GM18507 (cell line): Measurements from ENCODE around the gene SLC7A14.

ENCODE experiments used
- DNase-seq: peaks from one replicate; pipeline ENCODE4 v3.0.0; 2011; ENCODE audit warnings: low read depth; ENCODE audit not compliant: insufficient read length; ENCODE audit errors: extremely low spot score
- FAIRE-seq: peaks from 2 replicates; lab custom pipeline; 2011; peaks lifted over from hg19 to GRCh38; lab: Jason Lieb, UNC

SLC7A14 gene

DNA sequence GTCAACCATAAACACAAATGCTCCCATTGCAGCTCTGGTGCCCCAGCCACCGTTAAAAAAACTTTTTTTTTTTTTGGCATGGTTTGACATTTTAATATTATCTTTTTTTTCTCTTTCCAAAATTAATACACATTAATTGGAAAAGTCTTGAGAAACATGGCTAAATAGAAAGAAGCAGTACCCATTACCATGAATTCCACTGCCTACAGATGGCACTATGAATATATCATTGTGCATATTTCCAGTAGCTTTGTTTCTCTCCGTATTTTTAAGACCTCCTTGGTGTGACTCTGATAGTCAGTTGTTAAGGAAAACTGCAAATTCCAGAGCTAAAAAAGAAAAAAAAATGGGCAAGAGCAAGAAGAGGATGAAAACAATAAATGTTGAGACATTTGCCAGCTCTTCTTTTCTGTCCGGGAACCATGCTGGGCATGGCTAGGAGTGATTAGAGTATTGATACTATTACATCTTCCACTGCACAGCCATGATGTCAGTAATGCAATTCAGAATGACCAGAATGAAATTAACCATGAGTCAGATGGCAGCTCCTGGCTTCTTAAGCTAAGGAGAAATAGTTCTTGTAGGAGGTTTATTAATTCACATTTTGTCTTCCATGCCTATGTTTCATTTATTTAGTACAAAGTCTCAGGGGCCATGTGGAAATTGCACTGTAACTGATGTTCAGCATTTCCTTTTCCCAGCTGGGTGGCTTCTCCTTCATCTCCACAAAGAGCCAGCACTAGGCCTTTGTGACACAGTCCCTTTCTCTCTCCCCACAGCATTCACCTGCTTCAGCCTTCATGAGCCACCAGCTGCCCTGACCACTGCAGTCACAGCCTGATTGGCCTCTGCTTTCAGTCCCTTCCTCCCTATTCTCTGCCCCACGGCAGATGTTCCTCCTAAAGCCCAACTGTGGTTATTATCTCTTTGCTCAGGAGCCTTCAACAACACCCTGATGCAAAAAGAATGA is 31.8 kb downstream of the SLC7A14 start:
- FAIRE-seq (no peak), DNase-seq (no peak)

GRCh38 chr3:170551252-170551651 is 34.6 kb downstream of the SLC7A14 start:
- DNase-seq (no peak), FAIRE-seq (no peak)

DNA sequence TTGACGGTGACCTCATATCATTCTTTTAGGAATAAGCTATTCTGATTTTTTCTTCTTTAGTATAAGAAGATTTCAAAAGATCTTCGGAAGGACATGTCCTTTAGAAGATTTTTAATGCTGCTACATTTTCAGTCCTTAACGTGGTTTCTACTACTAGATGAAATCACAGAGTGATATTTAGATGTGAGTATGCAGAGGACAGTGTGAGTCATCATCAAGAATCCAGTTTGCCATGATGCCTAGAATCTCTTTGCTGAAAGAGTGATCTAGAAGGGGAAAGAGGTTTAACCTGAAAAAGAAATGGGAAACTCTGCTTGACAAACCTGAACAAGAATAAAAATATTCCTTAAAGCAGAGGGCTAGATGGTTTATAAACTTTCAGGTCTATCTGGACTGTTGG is 43.2 kb downstream of the SLC7A14 start:
- DNase-seq (no peak), FAIRE-seq (no peak)

- no peak for DNase-seq
- no peak for FAIRE-seq
These were observed 46.0 kb downstream of the SLC7A14 start for GRCh38 chr3:170539897-170540296.

GRCh38 chr3:170536712-170537111 is 49.2 kb downstream of the SLC7A14 start:
- DNase-seq: no peak
- FAIRE-seq: no peak

- FAIRE-seq: no peak
These were observed 51.6 kb downstream of the SLC7A14 start for GRCh38 chr3:170534227-170534626.

GRCh38 chr3:170532573-170532972 is 53.3 kb downstream of the SLC7A14 start:
- no peak for DNase-seq
- no peak for FAIRE-seq

More at GRCh38 chr3:170534227-170534626, 51.6 kb downstream of the SLC7A14 start:
- no peak for DNase-seq

- FAIRE-seq (no peak), DNase-seq (no peak)
These were observed 54.1 kb downstream of the SLC7A14 start for GRCh38 chr3:170531657-170532335.

- DNase-seq: no peak
- no peak for FAIRE-seq
These were observed 54.8 kb downstream of the SLC7A14 start for GRCh38 chr3:170531054-170531453.

GRCh38 chr3:170529912-170530311 is 56.0 kb downstream of the SLC7A14 start:
- DNase-seq: no peak
- FAIRE-seq: no peak

DNA sequence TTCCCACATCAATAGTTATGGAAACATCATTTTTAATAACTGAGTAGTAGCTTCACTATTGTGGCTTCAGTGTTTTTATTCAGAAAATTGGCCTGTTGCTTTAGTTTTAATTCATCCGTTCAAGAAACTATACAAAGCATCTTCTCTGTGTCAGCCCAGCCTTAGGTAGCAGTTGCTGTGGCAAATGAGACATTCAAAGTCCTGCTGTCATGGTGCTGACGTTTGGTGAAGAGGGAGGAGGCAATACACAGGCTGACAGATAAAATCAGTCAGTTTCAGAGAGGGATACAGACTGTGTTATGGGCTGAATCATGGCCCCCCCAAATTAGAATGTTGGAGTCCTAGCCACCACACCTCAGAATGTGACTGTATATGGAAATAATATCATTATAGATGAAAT is 56.5 kb downstream of the SLC7A14 start:
- no peak for FAIRE-seq
- DNase-seq: no peak

DNA sequence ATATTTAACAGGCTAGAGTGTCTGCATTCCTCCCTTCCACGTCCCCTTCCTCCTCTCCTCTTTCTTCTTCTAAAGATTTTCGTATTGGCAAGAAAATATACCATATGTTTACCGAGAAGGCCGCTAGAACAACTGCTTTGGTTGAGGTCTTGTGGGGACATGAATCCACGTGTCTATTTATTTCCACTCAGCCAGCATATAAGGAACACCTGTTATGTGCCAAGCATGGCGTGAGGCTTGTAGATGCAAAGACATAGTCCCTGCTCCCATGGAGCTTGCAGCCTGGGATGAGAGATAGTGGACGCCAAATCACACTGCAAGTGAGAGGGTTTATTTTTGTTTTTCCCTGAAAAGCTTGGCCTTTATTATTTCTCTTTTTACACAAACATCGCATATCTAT is 57.1 kb downstream of the SLC7A14 start:
- FAIRE-seq (no peak), DNase-seq (no peak)

DNA sequence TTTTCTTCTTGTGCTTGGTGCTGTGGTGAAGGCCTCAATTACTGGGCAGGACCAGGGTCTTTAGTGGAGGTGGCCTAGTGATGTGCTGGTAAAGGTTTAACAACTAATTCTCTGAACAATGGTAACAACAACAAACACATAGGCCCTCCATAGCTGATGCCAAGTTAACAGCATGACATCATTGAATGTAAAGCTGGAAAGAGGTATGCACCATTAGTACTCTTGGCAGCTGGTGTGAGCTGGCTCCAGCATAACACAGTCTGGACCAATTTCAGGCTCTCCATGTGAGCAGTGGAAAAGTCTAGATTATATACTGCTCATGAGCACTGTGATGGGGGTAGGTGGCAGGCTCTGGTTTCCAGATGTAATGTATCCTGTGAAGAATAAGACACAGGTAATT is 61.8 kb downstream of the SLC7A14 start:
- DNase-seq: no peak
- FAIRE-seq: no peak

DNA sequence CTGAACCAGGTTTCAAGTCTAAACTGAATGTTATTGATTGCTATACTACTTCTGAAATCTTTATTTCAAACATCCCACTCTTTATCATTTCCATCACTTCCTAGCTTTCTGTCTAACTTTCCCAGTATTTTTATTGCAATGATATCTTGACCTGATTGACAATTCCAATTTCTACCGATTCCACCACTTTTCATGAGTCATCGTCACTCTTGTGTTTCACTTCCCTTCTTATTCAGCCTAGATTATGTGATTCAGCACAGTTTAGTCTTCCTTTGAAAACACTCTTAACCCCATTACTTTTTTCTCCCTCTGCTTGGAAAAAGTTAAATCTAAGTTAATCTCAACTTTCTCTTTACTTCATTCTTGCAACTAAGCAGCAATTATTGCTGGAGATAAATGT is 62.6 kb downstream of the SLC7A14 start:
- no peak for FAIRE-seq

DNA sequence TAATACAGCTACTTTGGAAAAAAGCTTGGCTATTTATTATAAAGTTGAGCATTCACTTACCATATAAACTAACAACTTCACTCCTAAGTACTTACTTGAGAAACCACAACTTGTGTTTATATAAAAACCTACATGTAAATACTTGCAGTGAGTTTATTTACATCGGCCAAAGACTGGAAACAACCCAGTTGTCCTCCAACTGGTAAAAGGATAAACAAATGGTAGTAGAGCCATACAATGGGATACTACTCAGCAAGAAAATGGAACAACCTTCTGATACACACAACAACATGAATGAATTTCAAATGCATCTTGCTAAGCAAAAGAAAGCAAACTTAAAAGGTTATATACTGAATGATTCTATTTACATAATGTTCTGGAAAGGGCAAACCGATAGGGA is 63.7 kb downstream of the SLC7A14 start:
- no peak for FAIRE-seq
- DNase-seq: no peak

More for the DNA sequence above, 62.6 kb downstream of the SLC7A14 start:
- no peak for DNase-seq

GRCh38 chr3:170520996-170521395 is 64.9 kb downstream of the SLC7A14 start:
- DNase-seq: no peak
- no peak for FAIRE-seq

DNA sequence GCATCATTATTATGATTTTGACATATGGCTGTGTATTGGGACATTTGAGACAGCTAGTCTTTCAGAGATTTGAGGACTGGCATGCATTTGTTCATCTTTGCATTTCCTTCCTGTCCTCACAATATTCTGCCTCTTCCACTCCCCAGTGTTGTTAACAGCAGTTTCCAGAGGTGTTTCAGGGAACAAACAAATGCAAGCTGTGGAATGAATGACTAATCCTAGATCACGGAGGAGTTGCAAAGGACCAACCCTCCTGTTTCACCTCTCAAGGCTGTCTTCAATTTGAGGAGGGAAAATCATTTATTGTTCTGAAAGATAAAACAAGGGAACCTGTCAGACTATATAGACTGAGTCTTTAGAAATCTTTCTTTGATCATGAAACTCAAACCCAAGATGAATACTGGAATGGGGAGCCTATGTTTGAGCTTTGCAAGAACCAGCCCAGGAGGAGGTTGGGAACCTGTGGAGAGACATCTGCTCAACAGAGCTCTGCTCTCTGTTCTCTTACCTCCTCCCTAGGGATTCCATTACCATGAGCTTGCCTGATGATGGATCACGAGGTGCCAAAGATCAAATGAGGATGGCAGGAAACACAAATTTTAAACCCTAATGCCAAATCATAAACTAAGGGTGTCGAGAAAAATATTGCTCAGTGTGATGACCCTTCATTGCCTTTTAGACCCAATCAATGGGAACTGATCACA is 68.5 kb downstream of the SLC7A14 start:
- FAIRE-seq (no peak), DNase-seq (no peak)

DNA sequence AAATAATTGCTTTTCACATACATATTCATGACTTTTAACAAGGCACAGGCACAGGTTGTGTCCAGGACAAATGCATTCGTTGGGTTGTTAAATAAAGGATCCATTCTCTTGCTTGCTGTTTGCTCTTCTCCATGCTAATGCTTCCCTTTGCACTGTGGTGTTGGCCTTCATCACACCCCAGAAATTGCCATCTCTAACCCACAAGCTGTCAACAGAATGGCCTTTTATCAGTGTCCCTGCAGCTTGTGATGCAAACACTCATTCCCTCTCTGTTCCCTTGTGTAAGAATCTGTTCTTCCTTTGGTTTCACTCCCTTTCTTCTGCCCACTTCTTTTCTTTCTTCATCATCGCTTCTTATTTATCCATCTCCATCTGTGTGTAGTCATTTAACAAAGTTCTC is 72.2 kb downstream of the SLC7A14 start:
- FAIRE-seq: no peak
- no peak for DNase-seq

- FAIRE-seq (no peak), DNase-seq (no peak)
These were observed 74.5 kb downstream of the SLC7A14 start for GRCh38 chr3:170511371-170511770.

- FAIRE-seq (no peak), DNase-seq (no peak)
These were observed 77.0 kb downstream of the SLC7A14 start for GRCh38 chr3:170508839-170509238.
